ENCODE results near the gene C8B.

C8B gene

DNA sequence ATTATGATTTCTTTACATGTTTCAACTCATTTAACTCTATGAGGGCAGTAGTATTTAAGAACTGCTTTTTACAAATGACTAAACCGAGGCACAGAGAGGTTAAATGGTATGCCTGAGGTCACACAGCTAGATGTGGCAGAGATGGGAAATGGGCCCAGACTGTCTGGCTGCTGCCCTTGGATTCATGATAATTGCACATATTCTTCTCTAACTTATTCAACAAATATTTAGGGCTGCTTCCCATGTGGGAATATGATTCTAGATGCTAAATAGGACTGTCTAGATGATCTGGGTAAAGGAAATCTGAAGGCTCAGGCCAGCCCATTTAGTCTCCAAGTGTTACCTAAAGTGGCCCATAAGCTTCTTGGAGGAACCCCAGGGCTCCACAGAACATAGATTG, 85.0 kb downstream of the C8B start:
- H3K4me3 ChIP-seq (ENCODE audit: low read depth, low read length), result no peak overlapping the region
- CTCF ChIA-PET, result no interaction called here
- POLR2A ChIA-PET, result no interaction called here
- TF ChIP-seq, protein P1, sequence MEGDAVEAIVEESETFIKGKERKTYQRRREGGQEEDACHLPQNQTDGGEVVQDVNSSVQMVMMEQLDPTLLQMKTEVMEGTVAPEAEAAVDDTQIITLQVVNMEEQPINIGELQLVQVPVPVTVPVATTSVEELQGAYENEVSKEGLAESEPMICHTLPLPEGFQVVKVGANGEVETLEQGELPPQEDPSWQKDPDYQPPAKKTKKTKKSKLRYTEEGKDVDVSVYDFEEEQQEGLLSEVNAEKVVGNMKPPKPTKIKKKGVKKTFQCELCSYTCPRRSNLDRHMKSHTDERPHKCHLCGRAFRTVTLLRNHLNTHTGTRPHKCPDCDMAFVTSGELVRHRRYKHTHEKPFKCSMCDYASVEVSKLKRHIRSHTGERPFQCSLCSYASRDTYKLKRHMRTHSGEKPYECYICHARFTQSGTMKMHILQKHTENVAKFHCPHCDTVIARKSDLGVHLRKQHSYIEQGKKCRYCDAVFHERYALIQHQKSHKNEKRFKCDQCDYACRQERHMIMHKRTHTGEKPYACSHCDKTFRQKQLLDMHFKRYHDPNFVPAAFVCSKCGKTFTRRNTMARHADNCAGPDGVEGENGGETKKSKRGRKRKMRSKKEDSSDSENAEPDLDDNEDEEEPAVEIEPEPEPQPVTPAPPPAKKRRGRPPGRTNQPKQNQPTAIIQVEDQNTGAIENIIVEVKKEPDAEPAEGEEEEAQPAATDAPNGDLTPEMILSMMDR (IDR thresholded peaks at IDR 0.05; ENCODE audit: insufficient read depth, low read length, missing control alignments), result no peak
- no peak for DNase-seq (ENCODE audit: low read depth, low spot score)

Measured in AG04449 (cell line).